K562 (cell line): ENCODE data around the gene TACC3. TPM values are rescaled to one million over a fixed set of nuclear protein-coding genes. Genes with fewer than 3 reads are reported as not detected.
A peak's percentile ranks its signal among the peaks of the same experiment; 100 is the strongest.

Experiments
- CBFA2T2 ChIP-seq: fragments of 450-650 bp; conservative IDR thresholded peaks from 2 replicates; pipeline ENCODE4 v1.6.1; 2017; ENCODE audit warnings: mild to moderate bottlenecking
- CC2D1A ChIP-seq: fragments of 450-650 bp; IDR thresholded peaks from 2 replicates; pipeline ENCODE4 v1.6.1; 2017; ENCODE audit warnings: mild to moderate bottlenecking
- CHAMP1 ChIP-seq: fragments of 450-650 bp; IDR thresholded peaks from 2 replicates; pipeline ENCODE4 v1.6.1; 2016; ENCODE audit warnings: mild to moderate bottlenecking
- CHD1 ChIP-seq: fragments of 200-600 bp; sonication (generic); IDR thresholded peaks from one replicate; pipeline ENCODE4 v1.6.1; 2012; ENCODE audit warnings: mild to moderate bottlenecking, moderate library complexity, low read length, inconsistent platforms
- EWSR1 ChIP-seq: fragments of 450-650 bp; IDR thresholded peaks from 2 replicates; pipeline ENCODE4 v1.6.1; 2018; ENCODE audit warnings: borderline replicate concordance, mild to moderate bottlenecking, low read depth, moderate library complexity; ENCODE audit not compliant: partially characterized antibody
- FOXA1 ChIP-seq: fragments of 450-650 bp; IDR thresholded peaks from 2 replicates; pipeline ENCODE4 v1.6.1; 2016; ENCODE audit warnings: mild to moderate bottlenecking, borderline replicate concordance
- GATA2 ChIP-seq: sonication (generic); formaldehyde crosslinking; IDR thresholded peaks from 2 replicates; pipeline ENCODE4 v1.4.0; 2020; ENCODE audit warnings: mild to moderate bottlenecking, missing genetic modification reagents
- HIVEP1 ChIP-seq: fragments of 250-450 bp; sonication (Bioruptor Pico); IDR thresholded peaks from 2 replicates; pipeline ENCODE4 v1.4.0; 2020; ENCODE audit warnings: mild to moderate bottlenecking
- HNRNPK ChIP-seq: fragments of 200-400 bp; formaldehyde crosslinking; IDR thresholded peaks from one replicate; pipeline ENCODE4 v1.6.1; 2018; ENCODE audit warnings: mild to moderate bottlenecking, low read depth, low read length; ENCODE audit not compliant: poor library complexity, severe bottlenecking
- HNRNPLL ChIP-seq: fragments of 200-400 bp; formaldehyde crosslinking; IDR thresholded peaks from 2 replicates; pipeline ENCODE4 v1.6.1; 2017; ENCODE audit warnings: low read length, low read depth, mild to moderate bottlenecking; ENCODE audit not compliant: poor library complexity, severe bottlenecking
- ID3 ChIP-seq, 2 experiments: fragments of 250-450 bp in 1 of 2; fragments of 450-650 bp in 1 of 2; sonication (Bioruptor Pico) in 1 of 2; IDR thresholded peaks; 2 replicates each; pipeline versions ENCODE4 v1.6.1 to v1.8.0; 2016 to 2021; ENCODE audit warnings: mild to moderate bottlenecking in 2 of 2, moderate library complexity in 2 of 2, missing compliant biosample characterization in 1 of 2, missing genetic modification characterization in 1 of 2
- KHSRP ChIP-seq: fragments of 450-650 bp; IDR thresholded peaks from 2 replicates; pipeline ENCODE4 v1.6.1; 2017
- KLF1 ChIP-seq: fragments of 450-650 bp; IDR thresholded peaks from 2 replicates; pipeline ENCODE4 v1.6.1; 2016; ENCODE audit warnings: missing genetic modification characterization, missing compliant biosample characterization
- KLF6 ChIP-seq: fragments of 250-450 bp; sonication (Bioruptor Pico); IDR thresholded peaks from 2 replicates; pipeline ENCODE4 v1.4.0; 2020; ENCODE audit warnings: mild to moderate bottlenecking, moderate library complexity, borderline replicate concordance
- MCM7 ChIP-seq, 2 experiments: fragments of 450-650 bp; IDR thresholded peaks; 2 replicates each; pipeline ENCODE4 v1.6.1; 2016 to 2018
- MTA3 ChIP-seq: fragments of 450-650 bp; formaldehyde crosslinking; IDR thresholded peaks from 2 replicates; pipeline ENCODE4 v1.6.1; 2017; ENCODE audit warnings: mild to moderate bottlenecking, borderline replicate concordance
- MXD1 ChIP-seq: fragments of 250-450 bp; sonication (Bioruptor Pico); IDR thresholded peaks from 2 replicates; pipeline ENCODE4 v1.8.0; 2021; ENCODE audit warnings: borderline replicate concordance, mild to moderate bottlenecking, moderate library complexity; ENCODE audit not compliant: poor library complexity, severe bottlenecking
- NRF1 ChIP-seq, 2 experiments: fragments of 450-650 bp; IDR thresholded peaks in 1 of 2; conservative IDR thresholded peaks in 1 of 2; 2 replicates each; pipeline ENCODE4 v1.6.1; 2014; ENCODE audit warnings: mild to moderate bottlenecking in 2 of 2
- TRIM24 ChIP-seq, 2 experiments: fragments of 450-650 bp; IDR thresholded peaks; 2 replicates each; pipeline ENCODE4 v1.6.1; 2016
- ZFP91 ChIP-seq: sonication (generic); formaldehyde crosslinking; IDR thresholded peaks from 2 replicates; pipeline ENCODE4 v1.8.0; 2022; ENCODE audit warnings: mild to moderate bottlenecking, missing genetic modification reagents
- ZKSCAN1 ChIP-seq: fragments of 150-350 bp; IDR thresholded peaks from 2 replicates; pipeline ENCODE4 v1.6.1; 2016; ENCODE audit warnings: low read depth, low read length
- ZNF217 ChIP-seq: sonication (generic); formaldehyde crosslinking; IDR thresholded peaks from 2 replicates; pipeline ENCODE4 v1.8.0; 2022; ENCODE audit warnings: mild to moderate bottlenecking, missing genetic modification reagents
- polyA plus RNA-seq, 8 experiments: library from polyadenylated mRNA; depleted of rRNA in 4 of 8; stranded (reverse) in 5 of 8; unstranded in 3 of 8; fragments of >200 nt; fragmentation: Nextera tagmentation in 2 of 8; fragmentation: Illumina TruSeq in 1 of 8; extraction: Ambion mirVana in 2 of 8; extraction: Trizol in 1 of 8; gene quantifications; 2 replicates each; pipeline versions ENCODE4 v1.2.1 to v1.2.3, GENCODE V29; 2011 to 2014; ENCODE audit warnings: inconsistent platforms in 1 of 8, missing spikeins in 1 of 8
- total RNA-seq, 7 experiments: library from RNA; depleted of rRNA in 6 of 7; stranded (reverse); fragments of >200 nt in 6 of 7; fragmentation: Illumina TruSeq in 2 of 7; extraction: Trizol in 2 of 7; gene quantifications; 2 replicates each; pipeline versions ENCODE4 v1.2.1 to v1.2.3, GENCODE V29; 2011 to 2021; ENCODE audit warnings: low replicate concordance in 1 of 7
- TF ChIP-seq, protein P1 (sequence below): fragments of 450-650 bp; formaldehyde crosslinking; IDR thresholded peaks from 2 replicates; pipeline ENCODE4 v1.4.0; 2022; ENCODE audit warnings: mild to moderate bottlenecking, moderate library complexity

The TACC3 gene
- total and polyA plus RNA-seq, 9 of the 15 experiments (the other 6 are each of a cell fraction or from before 2014, with no cell fraction given) = 1.9 to 122 (median 55.6) TPM

- TF ChIP-seq ZKSCAN1 (no peak), CHD1 (no peak), ID3 (CRISPR knock-in tag; IDR thresholded peaks at IDR 0.05) (no peak), ID3 (tag; IDR thresholded peaks at IDR 0.05) (peak; percentile 75; the same call in 1 of the 2 replicates), NRF1 (conservative IDR thresholded peaks at IDR 0.05 in 1 of 2, IDR thresholded peaks at IDR 0.05 in 1 of 2) (no peak), MCM7 (IDR thresholded peaks at IDR 0.05) (no peak), EWSR1 (no peak), GATA2 (CRISPR knock-in tag) (no peak), KLF1 (tag) (peak; percentile 38; the same call in 1 of the 2 replicates), ZFP91 (CRISPR knock-in tag) (0 out of 2 replicates have a peak, but pooled peaks have one; percentile 17), MXD1 (CRISPR knock-in tag) (no peak), FOXA1 (no peak), ZNF217 (CRISPR knock-in tag) (no peak), TRIM24 (IDR thresholded peaks at IDR 0.05) (peak in 1 of 2 experiments; percentile 54; a peak in 1 of 4 replicates), CC2D1A (no peak), KLF6 (CRISPR knock-in tag) (no peak), CBFA2T2 (no peak), CHAMP1 (no peak), KHSRP (no peak), HNRNPLL (peak; percentile 92), MTA3 (peak; percentile 74; the same call in 1 of the 2 replicates), HIVEP1 (CRISPR knock-in tag) (no peak), HNRNPK (no peak)
- TF ChIP-seq, protein P1, sequence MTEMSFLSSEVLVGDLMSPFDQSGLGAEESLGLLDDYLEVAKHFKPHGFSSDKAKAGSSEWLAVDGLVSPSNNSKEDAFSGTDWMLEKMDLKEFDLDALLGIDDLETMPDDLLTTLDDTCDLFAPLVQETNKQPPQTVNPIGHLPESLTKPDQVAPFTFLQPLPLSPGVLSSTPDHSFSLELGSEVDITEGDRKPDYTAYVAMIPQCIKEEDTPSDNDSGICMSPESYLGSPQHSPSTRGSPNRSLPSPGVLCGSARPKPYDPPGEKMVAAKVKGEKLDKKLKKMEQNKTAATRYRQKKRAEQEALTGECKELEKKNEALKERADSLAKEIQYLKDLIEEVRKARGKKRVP (CRISPR knock-in tag) = no peak
Observed at GRCh38 chr4:1683736-1684505, 37.4 kb upstream of the TACC3 start, which contains the start of gene FAM53A (continued).
